Tibial nerve (tissue), 4 donors: Measurements from ENCODE around the gene DENND4C. TPM values are rescaled to one million over a fixed set of nuclear protein-coding genes. Genes with fewer than 3 reads are reported as not detected.

Experiments
- DNase-seq, 2 donors: peaks; one replicate each; pipeline ENCODE4 v3.0.0-alpha.2; 2019; ENCODE audit warnings: low spot score in 2 of 2
- H3K27ac ChIP-seq, 4 donors: fragments of 200-600 bp; sonication (generic) in 3 of 4; one replicate each; pipeline ENCODE4 v1.5.1; 2017 to 2019; ENCODE audit warnings: mild to moderate bottlenecking in 1 of 4
- H3K27me3 ChIP-seq, 2 donors: fragments of 200-600 bp; sonication (generic) in 1 of 2; one replicate each; pipeline versions ENCODE4 v1.5.1 to v1.6.0; 2017 to 2019
- H3K36me3 ChIP-seq, 3 donors: fragments of 200-600 bp; sonication (generic); one replicate each; pipeline ENCODE4 v1.5.1; 2018 to 2019
- H3K4me1 ChIP-seq, 4 donors: fragments of 200-600 bp; sonication (generic) in 3 of 4; one replicate each; pipeline ENCODE4 v1.5.1; 2017 to 2019
- H3K4me3 ChIP-seq, 4 donors: fragments of 200-600 bp; sonication (generic) in 3 of 4; one replicate each; pipeline ENCODE4 v1.5.1; 2017 to 2019; ENCODE audit warnings: mild to moderate bottlenecking in 1 of 4, moderate library complexity in 1 of 4
- H3K9me3 ChIP-seq, 4 donors: fragments of 200-600 bp; sonication (generic) in 3 of 4; one replicate each; pipeline ENCODE4 v1.5.1; 2017 to 2019
- CTCF ChIP-seq, 5 experiments: fragments of 200-600 bp in 3 of 5; fragments of 450-650 bp in 2 of 5; sonication (generic) in 3 of 5; IDR thresholded peaks; one replicate each; pipeline ENCODE4 v1.5.1; 2016 to 2019; ENCODE audit warnings: antibody characterized with exemption in 5 of 5, mild to moderate bottlenecking in 3 of 5, moderate library complexity in 2 of 5
- EP300 ChIP-seq, 2 donors: sonication (generic); formaldehyde crosslinking; IDR thresholded peaks; one replicate each; pipeline ENCODE4 v1.6.1; 2017; ENCODE audit warnings: antibody characterized with exemption in 2 of 2, mild to moderate bottlenecking in 1 of 2
- POLR2A ChIP-seq, 2 donors: fragments of 450-650 bp; IDR thresholded peaks; one replicate each; pipeline ENCODE4 v1.6.1; 2017; ENCODE audit warnings: antibody characterized with exemption in 2 of 2, mild to moderate bottlenecking in 2 of 2, moderate library complexity in 2 of 2
- WGBS, 2 donors: methylation state at CpG; one replicate each; pipeline ENCODE4 v1.1.5; 2018; 5-methylcytosine and 5-hydroxymethylcytosine counted together
- total RNA-seq, 4 donors: library from RNA; depleted of rRNA; stranded (reverse); fragments of >200 nt; gene quantifications; one replicate each; pipeline ENCODE4 v1.1.0, GENCODE V29; 2016

Gene DENND4C
- total RNA-seq, 4 donors from 2014 or later: 60.4 to 102 (median 72.5) TPM

- Histone ChIP-seq H3K4me1 (no peaks in the 10 kb centered on the region), H3K36me3 (peaks cover 0 to 50% (median 5%) of the 10 kb centered on the region in 3 donors), H3K4me3 (no peak overlapping the region), H3K9me3 (no peaks in the 10 kb centered on the region), H3K27me3 (no peaks in the 10 kb centered on the region), H3K27ac (no peak overlapping the region)
- WGBS, 2 donors: 71 to 82% methylated on average over 1 of the region's 1 CpG
- no peak for TF ChIP-seq POLR2A (IDR thresholded peaks at IDR 0.05)
- TF ChIP-seq CTCF (IDR thresholded peaks at IDR 0.05): no peak
- no peak for TF ChIP-seq EP300 (IDR thresholded peaks at IDR 0.05)
- DNase-seq: no peak
Observed at GRCh38 chr9:19320495-19320894, 90.0 kb downstream of the DENND4C start.

- DNase-seq: no peak
- Histone ChIP-seq H3K4me3 (no peak overlapping the region), H3K4me1 (no peaks in the 10 kb centered on the region), H3K27ac (no peak overlapping the region), H3K27me3 (no peaks in the 10 kb centered on the region), H3K36me3 (peaks cover 0 to 72% (median 0%) of the 10 kb centered on the region in 3 donors), H3K9me3 (no peaks in the 10 kb centered on the region)
- TF ChIP-seq CTCF (IDR thresholded peaks at IDR 0.05) (no peak), EP300 (IDR thresholded peaks at IDR 0.05) (no peak), POLR2A (IDR thresholded peaks at IDR 0.05) (no peak)
- WGBS, 2 donors: 92 to 94% methylated on average over 2 of the region's 2 CpGs
Observed at GRCh38 chr9:19331877-19332276, 101.4 kb downstream of the DENND4C start.

GRCh38 chr9:19336166-19336565, 105.7 kb downstream of the DENND4C start:
- no peaks in the 10 kb centered on the region for H3K27me3 ChIP-seq
- no peak for DNase-seq
- peaks cover 0 to 82% (median 0%) of the 10 kb centered on the region in 3 donors for H3K36me3 ChIP-seq
- WGBS, 2 donors: 95 to 96% methylated on average over 7 of the region's 7 CpGs
- TF ChIP-seq EP300 (IDR thresholded peaks at IDR 0.05) (no peak), CTCF (IDR thresholded peaks at IDR 0.05) (no peak), POLR2A (IDR thresholded peaks at IDR 0.05) (no peak)
- H3K4me3 ChIP-seq: no peak overlapping the region
- no peaks in the 10 kb centered on the region for H3K4me1 ChIP-seq
- no peaks in the 10 kb centered on the region for H3K9me3 ChIP-seq
- no peak overlapping the region for H3K27ac ChIP-seq

GRCh38 chr9:19342947-19343346, 112.5 kb downstream of the DENND4C start:
- Histone ChIP-seq H3K4me3 (no peak overlapping the region), H3K36me3 (peaks cover 2 to 74% (median 10%) of the 10 kb centered on the region in 3 donors), H3K4me1 (no peaks in the 10 kb centered on the region), H3K9me3 (no peaks in the 10 kb centered on the region), H3K27ac (no peak overlapping the region), H3K27me3 (no peaks in the 10 kb centered on the region)
- DNase-seq: no peak
- WGBS, 2 donors: 67 to 76% methylated on average over 2 of the region's 2 CpGs
- no peak for TF ChIP-seq CTCF (IDR thresholded peaks at IDR 0.05)
- TF ChIP-seq EP300 (IDR thresholded peaks at IDR 0.05): no peak
- no peak for TF ChIP-seq POLR2A (IDR thresholded peaks at IDR 0.05)

GRCh38 chr9:19358701-19359100, 128.2 kb downstream of the DENND4C start:
- Histone ChIP-seq H3K4me1 (no peaks in the 10 kb centered on the region), H3K4me3 (no peak overlapping the region), H3K27me3 (no peaks in the 10 kb centered on the region), H3K36me3 (peaks cover 0 to 73% (median 4%) of the 10 kb centered on the region in 3 donors), H3K27ac (no peak overlapping the region), H3K9me3 (no peaks in the 10 kb centered on the region)
- DNase-seq: no peak
- 85 to 88% methylated on average over 3 of the region's 3 CpGs for WGBS, 2 donors
- TF ChIP-seq CTCF (IDR thresholded peaks at IDR 0.05) (no peak), EP300 (IDR thresholded peaks at IDR 0.05) (no peak), POLR2A (IDR thresholded peaks at IDR 0.05) (no peak)
